ENCODE data around the gene OCSTAMP.

The OCSTAMP gene

DNA sequence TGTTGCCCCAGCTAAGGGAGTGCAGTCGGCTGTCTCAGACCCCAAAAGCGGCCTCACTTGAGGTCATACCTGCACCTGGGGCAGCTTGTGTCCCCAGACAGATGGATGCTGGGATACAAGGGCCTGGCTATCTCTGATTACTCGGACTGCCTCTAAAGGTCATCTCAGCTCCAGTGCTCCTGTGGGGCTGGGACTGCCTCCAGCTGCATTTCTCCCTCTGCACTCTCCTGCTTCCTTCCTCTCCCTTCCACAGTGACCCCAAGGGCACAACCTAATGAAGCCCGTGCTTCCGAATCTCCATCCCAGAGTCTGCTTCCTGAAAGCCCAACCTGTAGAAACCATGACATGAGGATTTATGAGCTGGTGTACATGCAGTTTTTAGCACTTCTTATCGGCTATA is 22.8 kb upstream of the OCSTAMP start:
- no peak for DNase-seq

DNA sequence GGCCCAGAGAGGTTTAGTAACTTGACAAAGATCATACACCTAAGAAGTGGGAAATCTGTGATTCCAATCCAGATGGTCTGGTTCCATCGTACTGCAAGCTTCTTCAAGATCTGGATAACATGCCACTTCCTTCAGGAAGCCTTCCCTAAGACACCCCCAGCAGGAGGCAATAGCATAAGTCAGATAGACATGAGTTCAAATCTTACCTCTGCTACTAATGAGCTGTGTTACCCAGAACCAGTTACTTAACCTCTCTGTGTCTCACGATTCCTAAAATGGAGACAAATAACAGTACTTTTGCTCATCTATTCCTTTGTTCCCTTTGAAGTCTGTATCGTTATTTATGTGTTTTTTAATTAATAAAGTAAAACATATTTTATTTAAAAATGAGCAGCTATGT is 22.3 kb upstream of the OCSTAMP start:
- DNase-seq: no peak

DNA sequence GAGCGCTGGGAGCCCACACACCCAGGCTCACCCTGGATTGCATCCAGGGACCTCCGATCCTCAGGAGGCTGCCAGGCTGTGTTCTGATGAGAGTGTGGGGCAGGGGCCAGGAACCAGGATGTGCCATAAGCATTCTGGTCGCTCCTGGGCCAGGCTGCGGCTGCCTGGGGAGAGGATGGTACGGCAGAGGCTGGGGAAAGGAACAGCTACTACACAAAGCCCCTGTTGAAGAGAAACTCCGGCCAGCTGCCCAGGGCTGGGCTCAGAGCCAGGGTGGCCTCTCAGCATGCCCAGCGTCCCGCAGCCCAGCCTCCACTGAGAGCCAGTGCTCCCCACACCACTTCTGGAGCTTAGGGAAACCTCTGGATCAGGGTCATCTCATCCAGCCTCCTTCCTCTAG is 21.7 kb upstream of the OCSTAMP start:
- no peak for DNase-seq

DNA sequence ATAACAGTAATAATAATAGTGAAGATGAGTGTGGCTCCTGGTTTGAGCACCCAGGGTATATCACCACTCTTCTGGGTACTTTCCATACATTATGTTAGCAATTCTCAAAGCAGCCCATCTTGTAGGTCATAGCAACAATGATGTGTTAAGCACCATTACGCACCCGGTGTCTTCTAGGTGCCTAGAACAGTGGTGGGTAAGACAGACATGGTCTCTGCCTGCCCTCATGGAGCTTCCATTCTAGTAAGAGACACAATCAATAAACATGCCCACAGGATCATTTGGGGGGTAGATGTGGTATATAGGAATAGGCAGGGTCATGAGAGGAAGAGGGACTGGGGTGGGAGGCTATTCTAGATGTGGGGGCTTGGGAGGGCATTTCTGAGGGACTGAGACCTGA is 21.0 kb upstream of the OCSTAMP start:
- DNase-seq: no peak

DNA sequence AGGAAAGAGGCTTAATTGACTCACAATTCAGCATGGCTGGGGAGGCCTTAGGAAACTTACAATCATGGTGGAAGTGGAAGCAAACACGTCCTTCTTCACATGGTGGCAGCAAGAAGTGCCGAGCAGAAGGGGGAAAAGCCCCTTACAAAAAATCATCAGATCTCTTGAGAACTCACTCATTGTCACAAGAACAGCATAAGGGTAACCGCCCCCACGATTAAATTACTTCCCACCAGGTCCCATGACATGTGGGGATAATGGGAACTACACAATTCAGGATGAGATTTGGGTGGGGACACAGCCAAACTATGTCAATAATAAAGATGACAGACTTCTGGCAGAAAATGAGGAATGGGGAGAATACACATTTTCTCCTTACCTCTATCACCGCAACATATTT is 20.5 kb upstream of the OCSTAMP start:
- DNase-seq: no peak

DNA sequence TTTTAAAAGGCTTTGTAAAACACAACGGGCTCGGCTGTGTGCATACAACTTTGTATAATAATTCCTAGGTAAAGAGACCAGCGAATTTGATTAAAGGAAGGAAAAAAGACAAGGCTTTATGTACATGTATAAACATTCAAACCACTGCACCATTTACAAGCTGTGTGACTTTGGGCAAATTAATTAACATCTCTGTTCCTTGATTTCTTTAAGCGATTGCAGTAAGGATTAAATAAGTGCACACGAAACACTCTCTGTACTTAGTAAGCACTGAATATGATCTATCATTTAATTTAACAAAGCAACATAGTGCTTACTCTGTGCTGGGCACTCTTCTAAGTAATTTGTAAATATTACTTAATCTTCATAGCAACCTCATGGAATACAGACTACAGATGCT is 19.5 kb upstream of the OCSTAMP start:
- no peak for DNase-seq

DNA sequence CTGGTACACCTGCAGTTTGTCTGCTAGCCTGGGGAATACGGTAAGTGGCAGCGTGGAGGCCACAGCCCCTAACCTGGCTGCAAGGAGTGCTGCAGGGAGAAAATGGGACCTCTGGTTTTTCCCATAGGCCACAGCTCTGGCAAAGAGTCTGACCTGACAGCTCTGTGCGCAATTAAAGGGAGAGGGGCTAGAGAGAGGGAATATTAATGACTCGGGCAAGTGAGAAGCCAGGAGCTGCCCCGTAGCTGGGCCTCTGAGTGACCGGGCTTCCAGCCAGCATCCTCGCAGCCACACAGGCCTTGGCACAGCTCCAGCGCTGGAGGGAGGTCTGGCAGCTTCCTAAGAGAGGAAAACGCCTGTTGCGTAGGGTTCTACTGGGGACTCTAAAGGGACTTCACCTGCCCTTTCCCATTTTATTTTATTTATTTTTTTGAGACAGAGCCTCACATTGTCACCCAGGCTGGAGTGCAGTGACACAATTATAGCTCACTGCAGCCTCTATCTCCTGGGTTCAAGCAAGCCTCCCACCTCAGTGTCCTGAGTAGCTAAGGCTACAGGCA is 18.2 kb upstream of the OCSTAMP start:
- DNase-seq: no peak

DNA sequence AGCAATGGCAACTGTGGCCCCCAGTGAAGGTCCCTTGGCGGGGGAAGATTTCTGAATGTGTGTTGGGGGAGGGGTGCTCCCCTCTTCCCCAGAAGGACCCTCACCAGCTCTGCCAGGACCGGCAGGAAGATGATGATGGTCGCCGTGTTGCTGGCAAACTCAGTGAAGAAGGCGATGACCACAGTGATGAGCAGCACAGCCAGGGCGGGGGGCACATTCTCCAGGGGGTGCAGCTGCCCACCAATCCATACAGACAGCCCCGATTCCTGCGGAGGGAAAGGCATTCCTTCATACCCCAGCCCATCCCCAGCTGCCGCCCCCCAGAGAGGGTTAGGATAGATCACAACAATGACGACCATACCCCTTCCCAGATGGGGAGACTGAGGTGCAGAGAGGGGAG is 15.7 kb upstream of the OCSTAMP start:
- DNase-seq: no peak

DNA sequence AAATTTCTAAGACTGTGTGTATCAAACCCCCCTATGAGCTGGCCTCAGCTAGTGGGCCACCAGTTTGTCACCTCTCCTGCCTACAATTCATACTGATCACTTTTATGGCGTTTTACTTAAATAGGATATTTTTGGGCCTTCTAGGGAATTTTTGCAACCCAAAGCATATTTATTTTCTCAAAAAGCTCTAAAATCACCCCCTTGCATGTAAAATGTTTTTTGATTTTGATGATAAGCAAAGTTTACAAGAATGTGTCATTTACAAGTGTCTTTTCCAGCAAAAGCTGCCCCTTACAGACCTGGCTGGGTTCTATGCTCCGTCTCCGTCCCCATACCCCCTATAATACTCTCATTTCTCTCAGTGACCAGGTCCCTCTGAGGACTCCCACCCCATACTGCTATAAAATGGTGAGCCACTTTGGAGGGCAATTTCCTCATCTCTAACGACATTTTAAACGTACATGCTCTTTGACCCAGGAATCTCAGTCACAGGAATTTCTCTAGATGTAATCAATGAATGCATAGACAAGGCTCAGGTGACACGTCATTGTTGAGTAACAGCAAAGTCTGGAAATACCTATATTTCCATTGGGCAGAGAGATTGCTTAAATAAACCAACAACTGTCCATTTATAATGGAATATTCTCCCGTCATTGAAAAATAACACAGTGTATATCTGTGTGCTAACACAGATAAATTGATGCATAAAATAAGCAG is 13.9 kb upstream of the OCSTAMP start:
- no peak for DNase-seq

DNA sequence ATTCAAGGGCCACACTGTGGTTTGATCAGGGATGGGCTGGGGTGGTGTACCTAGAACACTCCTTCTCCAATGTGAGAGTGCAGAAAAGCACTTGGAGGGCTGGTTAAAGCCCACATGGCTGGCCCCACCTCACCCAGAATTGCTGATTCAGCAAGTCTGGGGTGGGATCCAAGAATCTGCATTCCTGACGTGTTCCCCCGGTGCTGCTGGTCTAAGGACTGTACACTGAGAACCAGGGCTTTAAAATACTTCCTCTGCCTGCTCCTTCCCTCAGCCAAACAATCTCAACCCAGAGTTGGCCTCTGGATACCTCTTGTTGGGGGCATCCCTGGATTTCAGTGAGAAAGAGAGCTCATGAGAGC is 13.4 kb upstream of the OCSTAMP start:
- no peak for DNase-seq

DNA sequence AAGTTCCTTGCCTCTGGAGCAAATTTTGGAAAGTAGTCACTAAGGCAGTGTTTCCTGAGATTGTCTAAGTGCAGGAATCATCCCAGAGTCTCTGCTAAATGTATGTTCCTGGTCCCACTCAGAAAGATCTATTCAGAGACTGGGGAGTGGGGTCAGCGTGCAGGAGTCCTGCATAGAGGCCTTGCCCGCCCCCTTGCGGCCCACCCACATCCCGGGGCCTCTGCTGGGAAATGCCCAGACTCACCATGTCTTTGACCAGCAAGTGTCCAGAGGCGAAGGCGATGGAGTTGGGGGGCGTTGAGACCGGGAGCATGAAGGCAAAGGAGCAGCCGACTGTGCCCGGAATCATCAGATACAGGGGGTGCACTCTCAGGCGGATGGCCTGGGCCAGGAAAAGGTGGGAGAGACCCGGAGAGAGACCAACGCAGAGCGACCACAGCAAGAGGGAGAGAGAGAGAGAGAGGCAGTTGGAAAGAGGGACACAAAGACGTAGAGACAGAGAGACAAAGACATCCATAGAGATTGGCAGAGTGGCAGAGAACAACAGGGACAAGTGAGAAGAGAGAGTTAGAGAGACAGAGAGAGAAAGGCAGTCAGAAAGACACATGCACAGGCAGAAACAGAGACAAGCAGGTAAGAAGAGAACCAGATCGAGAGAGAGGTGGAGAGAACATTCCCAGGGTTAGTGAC is 12.9 kb upstream of the OCSTAMP start:
- no peak for DNase-seq

DNA sequence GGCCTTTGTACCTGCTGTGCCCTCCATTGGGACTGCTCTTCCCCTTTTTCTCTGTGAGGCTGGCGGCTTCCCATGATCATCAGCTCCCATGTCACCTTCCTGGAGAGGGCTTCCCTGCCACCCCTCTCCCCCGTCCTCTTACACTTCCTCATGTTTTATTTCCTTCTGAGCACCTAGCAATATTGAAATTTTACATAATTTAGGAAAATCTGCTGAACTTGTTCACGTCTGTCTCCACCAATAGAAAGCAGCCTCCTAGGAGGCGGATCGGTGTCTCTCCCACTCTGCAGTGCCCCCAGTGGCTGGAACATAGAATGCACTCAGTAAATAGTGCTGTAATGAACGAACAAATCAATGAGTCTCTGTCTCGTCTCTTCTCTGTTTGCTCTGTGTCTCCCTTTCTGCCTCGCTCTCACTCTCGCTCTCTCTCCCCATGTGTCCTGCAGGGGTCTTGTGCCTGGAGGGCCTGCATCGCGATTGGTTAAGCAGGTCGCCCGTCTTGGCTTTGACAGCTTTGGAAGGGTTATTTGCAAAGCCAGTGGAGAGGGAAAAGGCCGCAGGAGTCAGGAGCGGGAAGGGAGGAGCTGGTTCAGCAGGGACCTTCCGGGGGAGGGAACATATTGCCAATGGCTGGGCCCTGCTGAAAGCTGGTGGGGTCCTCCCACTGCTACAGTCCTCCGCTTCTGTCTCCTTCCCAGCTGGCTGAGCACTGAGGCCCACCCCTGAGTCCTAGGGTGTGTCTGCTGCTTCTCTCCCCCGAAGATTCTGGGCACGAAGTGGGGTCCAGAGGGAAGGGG is 12.1 kb upstream of the OCSTAMP start:
- peak; percentile 71 to 74 for DNase-seq

DNA sequence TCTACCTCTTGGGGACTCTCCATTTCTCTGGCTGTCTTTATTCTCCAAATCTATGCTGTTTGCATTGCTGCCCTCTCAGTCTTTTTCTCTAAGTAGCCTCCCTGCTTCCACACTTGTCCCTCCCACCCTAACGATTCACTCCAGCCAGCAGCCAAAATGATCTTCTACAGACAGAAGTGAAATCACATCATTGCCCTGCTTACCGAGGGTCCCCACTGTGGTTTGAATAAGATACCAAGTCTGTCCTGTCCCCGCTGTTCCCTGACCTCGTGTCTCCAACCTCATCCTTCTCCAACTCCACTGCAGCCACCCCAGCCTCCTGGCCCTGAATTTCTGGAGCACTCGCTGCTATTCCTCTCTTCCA is 11.5 kb upstream of the OCSTAMP start:
- DNase-seq: no peak

DNA sequence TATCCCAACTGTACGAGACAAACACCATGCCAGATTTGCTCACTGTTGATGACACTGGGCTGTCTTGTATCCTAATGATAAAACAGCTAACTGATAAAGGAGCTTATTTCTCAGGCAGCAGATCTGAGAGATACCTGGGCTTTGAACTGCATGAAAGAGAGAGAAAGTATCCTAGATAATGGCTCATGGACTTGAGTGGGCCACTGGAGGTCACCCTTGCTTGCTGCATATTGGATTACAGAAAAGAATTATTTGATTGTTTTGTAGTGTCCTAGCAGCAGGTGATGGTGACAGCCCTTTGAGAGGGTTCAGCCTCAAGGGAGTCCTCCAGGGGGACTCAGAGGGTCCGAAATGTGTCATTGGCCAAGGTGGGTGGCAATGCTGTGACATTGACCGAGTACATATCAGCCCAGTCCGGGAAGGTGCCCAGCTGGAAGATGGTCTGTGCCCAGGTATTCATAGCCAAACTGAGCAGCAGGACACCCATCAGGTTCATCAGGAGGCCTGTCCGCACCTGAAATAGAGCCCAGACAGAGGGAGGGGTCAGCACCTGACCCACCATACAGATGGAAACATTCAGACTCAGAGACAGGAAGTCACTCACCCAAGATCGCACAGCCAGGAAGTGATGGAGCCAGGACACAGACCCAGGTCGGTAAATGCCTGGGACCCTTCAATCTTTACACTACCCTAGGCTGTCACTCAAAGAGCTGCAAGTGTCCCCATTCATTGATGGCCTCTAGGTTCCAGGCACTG is 9.4 kb upstream of the OCSTAMP start:
- DNase-seq: no peak

DNA sequence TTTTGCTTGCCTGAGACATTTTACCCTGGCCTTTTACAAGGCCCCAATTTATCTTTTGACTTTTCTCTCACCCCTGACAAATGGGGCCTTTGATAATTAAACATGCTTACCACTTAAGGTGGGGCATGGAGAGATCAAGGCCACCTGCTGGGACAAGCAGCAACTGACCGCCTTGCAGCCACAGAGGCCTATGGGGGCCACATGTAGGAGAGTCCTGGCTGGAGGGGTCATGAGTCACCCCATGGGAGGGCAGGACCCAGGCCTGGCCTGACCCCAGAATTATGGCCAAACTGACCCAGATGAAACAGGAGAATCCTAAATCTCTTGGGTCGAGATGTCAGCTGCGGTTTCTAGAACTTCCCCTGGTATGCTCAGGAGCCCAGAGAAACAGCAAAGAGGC is 8.5 kb upstream of the OCSTAMP start:
- no peak for DNase-seq

DNA sequence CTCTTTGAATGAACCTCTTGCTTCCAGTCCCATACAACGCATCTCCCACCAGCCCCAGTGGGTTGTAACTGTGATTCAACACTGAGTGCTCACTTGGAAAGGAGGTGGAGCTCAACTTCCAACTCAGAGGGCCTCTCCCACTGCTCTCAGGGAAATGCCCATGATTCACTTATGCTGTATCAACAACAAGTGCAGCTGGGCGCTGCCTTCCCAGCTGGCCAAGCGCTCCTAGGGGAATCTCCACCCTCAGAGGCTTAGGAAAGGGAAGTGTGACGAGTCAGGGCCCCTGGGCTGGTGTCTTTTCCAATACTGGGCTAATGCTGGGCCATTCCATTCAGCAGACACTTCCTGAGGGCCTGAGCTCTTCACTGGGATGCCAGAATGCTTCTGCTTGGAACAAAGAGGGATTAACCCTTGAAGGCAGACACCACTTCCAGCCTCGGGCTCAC is 8.1 kb upstream of the OCSTAMP start:
- DNase-seq: peak; percentile 45 to 62

DNA sequence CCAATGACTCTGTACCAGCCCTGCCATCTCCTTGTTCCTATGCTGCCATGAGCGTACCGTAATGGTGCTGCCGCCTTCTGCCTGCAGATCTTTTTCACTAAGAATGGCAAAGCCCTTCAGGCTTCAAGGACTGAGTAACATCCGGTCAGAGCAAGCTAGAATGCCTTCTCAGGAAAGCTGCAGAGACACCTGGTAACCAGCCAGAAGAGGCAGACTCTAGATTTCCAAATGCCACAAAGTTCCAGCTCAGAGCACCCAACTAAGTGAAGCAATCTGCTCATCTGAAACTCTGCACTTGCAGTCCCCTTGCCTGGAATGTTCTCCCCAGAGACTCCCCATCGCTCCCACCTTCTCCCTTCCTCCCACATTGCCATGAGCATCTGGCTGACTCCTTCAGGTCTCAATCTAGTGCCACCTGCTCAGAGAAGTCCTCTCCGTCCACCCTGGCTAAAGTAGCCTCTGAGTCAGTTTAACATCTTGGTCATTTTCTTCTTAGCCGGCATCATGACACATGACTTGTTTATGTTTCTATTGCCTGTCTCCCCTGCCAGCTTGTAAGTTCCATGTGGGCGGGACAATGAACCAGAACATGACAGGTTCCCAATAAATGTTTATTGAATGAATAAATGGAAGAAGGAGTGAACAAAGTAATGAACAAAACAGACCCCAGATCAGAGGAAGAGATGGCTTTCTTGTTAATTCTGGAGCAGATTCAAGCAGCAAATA is 6.9 kb upstream of the OCSTAMP start:
- no peak for DNase-seq

DNA sequence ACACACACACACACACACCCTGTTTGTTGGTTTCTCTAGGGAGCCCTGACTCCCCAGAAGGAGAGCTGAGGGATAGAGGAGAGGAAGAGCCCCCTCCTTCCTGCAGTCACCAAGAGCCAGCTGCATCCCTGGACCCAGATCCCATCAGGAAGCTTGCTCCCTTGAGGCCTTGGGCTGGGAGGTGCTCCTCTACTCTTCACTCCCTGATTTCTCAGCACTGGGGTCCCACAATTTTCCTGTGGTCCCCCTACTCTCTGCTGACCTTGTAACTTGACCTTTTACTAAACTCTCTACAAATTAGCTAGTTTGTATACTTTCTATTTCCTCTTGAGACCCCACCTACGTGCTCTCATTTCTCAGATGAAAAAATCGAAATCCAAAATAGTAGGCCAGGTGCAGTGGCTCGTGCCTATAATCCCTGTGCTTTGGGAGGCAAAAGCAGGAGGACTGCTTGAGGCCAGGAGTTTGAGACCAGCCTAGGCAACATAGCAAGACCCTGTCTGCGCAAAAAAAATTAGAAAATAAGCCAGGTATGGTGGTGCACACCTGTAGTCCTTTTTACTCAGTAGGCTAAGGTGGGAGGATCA is 5.0 kb upstream of the OCSTAMP start:
- DNase-seq: no peak

DNA sequence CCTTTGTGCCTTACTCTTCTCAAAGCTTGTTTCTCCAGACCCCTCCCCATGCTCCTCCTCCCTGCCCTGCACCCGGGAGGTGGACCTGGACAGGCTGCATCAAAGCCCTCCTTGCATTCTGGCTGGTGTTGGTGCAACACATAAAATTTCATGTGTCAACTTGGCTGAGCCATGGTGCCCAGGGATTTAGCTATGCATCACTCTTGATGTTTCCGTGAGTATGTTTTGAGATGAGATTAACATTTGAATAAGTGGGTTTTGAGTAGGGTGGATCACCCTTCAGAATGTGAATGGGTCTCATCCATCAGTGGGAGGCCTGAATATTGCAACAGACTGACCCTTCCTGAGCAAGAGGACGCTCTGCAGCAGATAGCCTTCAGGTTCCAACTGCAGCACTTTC is 4.4 kb upstream of the OCSTAMP start:
- no peak for DNase-seq

DNA sequence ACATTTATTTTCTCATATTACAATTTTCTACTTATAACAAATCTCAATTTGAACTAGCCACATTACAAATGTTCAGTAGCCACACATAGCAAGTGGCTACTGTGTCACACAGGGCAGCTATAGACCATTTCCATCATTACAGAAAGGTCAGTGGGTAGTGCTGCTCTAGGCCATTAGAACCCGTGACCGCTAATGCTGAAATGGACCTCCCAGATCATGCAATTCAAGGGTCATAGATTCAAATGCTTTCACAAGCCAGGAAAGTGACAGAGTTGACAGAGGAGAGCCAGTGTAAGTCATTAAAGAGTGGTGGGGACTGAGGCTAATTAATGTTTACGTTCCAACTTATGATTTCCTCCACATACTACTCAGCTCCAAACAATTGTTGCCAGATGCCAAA is 3.5 kb upstream of the OCSTAMP start:
- DNase-seq: no peak

DNA sequence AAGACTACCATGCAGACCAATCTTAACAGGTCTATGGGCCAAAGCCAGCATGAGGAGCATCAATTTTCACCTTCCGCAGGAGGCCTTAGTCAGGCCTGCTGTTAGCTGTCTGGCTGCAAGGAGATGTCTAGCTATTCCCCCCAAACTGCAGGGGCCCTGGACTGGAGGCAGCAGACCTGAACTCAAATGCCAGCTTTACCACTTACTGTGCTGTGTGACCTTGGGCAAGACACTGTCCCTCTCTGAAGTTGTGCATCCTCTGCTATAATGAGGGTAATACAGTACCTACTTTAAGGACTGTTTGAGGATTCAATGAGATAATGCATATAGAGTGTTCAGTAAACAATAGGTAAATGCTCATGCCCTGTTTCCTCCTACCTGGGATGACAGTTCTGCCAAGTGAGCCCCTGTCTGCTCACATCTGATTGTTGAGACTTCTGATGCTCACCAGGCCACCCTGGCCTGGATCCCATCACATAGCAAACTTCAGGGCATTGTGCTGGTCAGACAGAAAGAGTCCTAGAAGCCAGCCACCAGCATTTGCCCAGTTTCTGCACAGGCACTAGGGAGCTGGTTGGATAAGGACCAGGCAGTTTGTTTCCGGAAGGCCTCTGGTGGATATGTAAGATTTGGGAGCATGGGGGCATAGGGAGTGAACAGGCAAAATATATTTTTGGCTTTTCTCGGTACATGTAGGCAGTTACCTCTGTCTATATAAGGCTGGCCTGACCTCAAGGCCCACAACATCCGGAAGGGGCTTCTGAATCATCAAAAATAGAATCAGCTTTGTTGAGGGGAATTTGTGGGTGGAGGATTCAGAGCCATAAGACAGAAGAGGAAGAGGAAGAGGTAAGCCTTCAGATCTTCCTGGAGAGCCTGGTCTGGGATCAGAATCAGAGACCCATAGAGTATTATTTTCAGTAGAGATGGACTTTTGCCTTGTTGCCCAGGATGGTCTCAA is 2.3 kb upstream of the OCSTAMP start:
- DNase-seq: peak; percentile 42 to 46
